Measurements from ENCODE around the gene SLC6A16.

Gene SLC6A16

DNA sequence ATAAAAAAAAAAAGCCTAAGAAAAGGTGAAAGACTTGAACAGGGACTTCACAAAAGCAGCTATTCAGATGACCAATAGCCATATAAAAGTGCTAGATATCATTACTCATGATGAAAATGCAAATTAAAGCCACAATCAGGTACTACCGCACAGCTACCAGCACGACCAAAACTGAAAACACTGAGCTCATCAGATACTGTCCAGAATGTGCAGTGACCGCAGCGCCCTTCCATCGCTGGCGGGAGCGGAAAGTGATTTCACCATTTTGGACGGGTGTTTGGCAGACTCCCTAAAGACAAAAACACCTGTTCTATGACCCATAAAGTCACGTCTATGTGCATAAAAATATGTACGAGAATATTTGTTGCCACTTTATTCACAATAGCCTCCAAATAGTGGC is 60.7 kb downstream of the SLC6A16 start:
- DNase-seq, result no peak

DNA sequence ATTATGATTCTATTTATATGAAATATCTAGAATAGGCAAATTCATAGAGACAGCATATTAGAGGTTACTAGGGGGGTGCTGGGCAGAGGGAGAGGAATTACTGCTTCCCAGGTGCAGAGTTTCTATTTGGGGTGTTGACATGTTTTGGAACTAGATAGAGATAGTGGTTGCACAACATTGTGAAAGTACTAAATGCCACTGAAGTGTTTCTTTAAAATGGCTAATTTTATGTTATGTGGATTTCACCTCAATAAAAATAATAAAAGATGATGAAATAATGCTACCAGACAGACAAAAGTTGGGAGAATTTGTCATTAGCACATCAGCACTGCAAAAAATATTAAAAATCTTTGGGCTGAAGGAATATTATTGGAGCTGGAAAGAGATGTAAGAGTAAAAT is 63.4 kb downstream of the SLC6A16 start:
- DNase-seq, result no peak

DNA sequence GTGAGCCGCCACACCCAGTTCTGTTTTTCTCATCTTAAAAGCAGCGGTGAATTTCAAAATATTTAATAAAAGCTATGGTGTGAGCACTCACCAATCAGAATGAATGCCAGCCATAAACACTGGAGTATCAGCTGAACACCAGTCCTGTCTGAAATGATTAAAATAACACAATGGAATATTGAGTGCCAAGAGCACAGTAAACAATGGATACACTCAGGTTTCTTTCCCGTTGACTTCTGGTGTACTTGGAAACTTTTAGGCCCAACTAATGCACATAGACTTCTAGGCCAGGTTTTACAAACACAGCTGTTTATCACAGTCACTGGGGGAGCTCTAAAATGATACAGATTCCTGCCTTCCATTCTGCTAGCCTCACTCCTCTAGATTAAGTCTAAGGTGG is 68.3 kb downstream of the SLC6A16 start:
- no peak for DNase-seq

DNA sequence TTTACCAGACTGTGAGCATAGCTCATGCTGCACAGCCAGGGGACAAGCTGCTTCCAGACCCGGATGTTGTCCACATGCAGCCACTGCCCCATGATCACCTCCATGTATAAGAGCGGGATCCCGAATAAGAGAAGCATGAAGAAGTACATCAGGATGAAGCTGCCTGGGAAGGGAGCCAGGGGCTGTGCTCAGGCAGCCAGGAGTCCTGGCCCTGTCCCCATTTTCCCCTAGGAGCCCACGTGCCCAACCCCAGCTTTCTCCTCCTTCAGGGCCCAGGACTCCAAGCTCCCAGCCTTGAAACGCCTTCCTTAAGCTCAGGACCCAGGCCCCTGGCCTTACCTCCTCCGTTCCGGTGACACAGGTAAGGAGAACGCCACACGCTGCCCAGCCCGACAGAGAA is 69.3 kb downstream of the SLC6A16 start:
- DNase-seq, result no peak

DNA sequence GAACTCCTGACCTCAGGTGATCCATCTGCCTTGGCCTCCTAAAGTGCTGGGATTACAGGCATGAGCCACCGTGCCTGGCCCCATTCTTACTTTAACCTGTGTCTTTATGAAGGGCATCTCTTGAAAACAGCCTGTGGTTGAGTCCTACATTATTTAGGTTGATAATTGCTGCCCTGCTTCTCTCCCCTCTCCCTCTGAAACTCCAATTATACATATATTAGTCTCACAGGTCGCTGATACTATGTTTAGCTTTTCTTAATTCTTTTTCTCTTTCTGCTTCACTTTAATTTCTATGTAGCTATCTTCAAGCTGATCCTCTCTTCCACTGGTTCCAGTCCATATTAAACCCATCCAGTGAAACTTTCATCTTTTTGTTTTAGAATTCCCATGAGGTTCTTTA is 75.1 kb downstream of the SLC6A16 start:
- DNase-seq, result no peak

DNA sequence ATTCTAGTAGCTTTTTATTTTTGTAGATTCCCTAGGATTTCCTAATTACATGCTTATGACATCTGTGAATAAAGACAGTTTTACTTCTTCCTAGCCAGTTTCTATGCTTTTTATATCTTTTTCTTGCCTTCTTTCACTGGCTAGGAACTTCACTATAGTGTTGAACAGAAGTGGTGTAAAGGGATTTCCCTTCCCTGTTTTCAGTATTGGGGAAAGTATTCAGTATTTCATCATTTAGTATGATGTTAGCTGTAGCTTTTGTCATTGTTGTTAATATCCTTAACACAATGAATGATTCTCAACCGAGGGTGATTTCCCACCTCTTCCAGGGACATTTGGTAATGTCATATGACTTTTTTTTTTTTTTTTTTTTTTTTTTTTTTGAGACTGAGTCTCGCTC is 77.3 kb downstream of the SLC6A16 start:
- no peak for DNase-seq

DNA sequence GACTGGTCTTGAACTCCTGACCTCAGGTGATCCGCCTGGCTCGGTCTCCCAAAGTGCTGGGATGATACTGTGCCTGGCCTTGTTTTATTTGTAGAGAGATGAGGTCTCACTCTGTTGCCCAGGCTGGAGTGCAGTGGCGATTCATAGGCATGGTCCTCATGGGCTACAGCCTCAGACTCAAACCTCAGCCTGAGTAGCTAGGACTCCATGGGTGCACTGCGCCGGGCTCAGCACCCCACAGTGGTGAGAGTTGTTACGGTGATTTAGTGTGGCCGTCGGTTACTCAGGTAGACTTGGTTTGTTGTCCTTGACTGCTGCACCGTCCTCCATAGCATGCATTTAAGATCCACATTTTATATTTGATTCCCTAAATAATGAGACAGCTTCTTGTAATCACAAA is 80.7 kb downstream of the SLC6A16 start:
- DNase-seq, result no peak

DNA sequence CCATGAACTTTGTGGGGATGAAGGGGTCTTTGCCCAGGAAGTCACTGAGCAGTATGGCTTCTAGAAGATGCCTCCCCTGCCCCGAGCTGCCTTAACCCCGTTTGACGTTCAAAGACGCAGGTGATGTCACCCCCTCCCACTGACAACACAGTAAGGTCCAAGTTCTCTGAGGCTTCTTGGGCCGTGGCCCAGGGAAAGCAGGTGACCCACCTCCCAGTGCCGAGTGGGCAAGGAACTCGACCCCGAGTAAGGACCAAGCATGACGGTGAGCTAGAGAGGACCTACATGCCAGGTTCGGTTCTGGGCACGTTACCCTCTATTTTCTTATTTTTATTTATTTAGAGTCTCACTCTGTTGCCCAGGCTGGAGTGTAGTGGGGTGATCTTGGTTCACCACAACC is 81.3 kb downstream of the SLC6A16 start:
- DNase-seq, result no peak

DNA sequence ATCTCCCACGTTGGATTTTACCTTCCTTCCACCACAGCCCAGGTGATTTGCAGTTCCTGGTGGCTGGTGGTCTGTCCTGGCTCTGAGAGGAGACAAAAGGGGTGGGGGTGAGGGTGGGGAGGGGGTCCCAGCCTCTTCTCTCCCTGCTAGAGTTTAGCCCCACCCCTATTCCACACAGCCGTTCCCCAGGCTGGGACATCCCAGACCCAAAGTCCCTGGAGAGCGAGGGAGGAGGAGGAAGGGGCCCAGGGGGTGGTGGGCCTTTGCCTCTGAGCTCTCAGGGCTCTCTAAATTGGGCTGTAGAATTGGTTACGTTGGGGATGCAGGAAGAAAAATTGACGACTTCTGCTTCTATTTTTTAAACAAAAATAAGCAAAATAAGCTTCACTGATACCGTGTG is 81.9 kb downstream of the SLC6A16 start:
- DNase-seq, result no peak

DNA sequence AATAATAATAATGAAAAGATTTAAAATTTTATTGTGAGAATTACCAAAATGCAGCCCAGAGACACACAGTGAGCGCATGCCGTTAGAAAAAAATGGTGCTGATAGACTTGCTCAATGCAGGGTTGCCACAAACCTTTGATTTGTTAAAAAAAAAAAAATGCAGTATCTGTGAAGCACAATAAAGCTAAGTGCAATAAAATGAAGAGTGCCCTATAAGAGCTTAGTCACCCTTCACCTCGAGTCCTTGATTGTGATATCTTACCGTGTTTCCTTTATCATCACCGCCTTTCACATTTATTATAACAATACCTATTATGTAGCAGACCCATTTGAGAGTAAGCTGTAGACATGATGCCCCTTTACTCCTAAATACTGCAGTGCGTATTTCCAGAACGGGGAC is 83.2 kb downstream of the SLC6A16 start:
- DNase-seq, result no peak
